Urinary bladder (tissue), 4 donors: ENCODE data around the gene SMTNL1. TPM values are rescaled to one million over a fixed set of nuclear protein-coding genes. Genes with fewer than 3 reads are reported as not detected.

Experiments
- DNase-seq: peaks from one replicate; pipeline ENCODE4 v3.0.0-alpha.2; 2015; ENCODE audit errors: extremely low spot score
- H3K27ac ChIP-seq: one replicate; pipeline ENCODE4 v1.5.1; 2013; ENCODE audit warnings: low read depth, mild to moderate bottlenecking, moderate library complexity
- H3K36me3 ChIP-seq: one replicate; pipeline ENCODE4 v1.6.1; 2013; ENCODE audit warnings: mild to moderate bottlenecking, moderate library complexity; ENCODE audit not compliant: insufficient read depth
- H3K4me1 ChIP-seq: one replicate; pipeline ENCODE4 v1.6.1; 2013; ENCODE audit warnings: mild to moderate bottlenecking, moderate library complexity; ENCODE audit not compliant: insufficient read depth
- H3K4me3 ChIP-seq: one replicate; pipeline ENCODE4 v1.5.1; 2013; ENCODE audit warnings: low read depth, low read length
- WGBS: extraction: QIAGEN DNeasy Blood & Tissue Kit; methylation state at CpG from one replicate; pipeline ENCODE4 v1.1.7; 2013; 5-methylcytosine and 5-hydroxymethylcytosine counted together
- polyA plus RNA-seq: library from polyadenylated mRNA; stranded (reverse); fragments of 200-250 nt; gene quantifications from one replicate; pipeline ENCODE4 v1.2.3, GENCODE V29; 2013
- total RNA-seq: library from RNA; depleted of rRNA; stranded (reverse); fragments of >200 nt; gene quantifications from one replicate; pipeline ENCODE4 v1.2.3, GENCODE V29; 2014
- donor health status: healthy with polysubstance abuse.
- donor health status: healthy.

SMTNL1 gene
- total and polyA plus RNA-seq, 2 donors = 0.16 TPM; not detected in 1

- 78% methylated on average over 8 of the region's 8 CpGs for WGBS
- Histone ChIP-seq H3K4me1 (no peaks in the 10 kb centered on the region), H3K36me3 (no peaks in the 10 kb centered on the region), H3K27ac (peak overlapping the region; percentile 44), H3K4me3 (no peak overlapping the region)
- no peak for DNase-seq
These were observed 36.9 kb upstream of the SMTNL1 start for GRCh38 chr11:57500515-57500914.

DNA sequence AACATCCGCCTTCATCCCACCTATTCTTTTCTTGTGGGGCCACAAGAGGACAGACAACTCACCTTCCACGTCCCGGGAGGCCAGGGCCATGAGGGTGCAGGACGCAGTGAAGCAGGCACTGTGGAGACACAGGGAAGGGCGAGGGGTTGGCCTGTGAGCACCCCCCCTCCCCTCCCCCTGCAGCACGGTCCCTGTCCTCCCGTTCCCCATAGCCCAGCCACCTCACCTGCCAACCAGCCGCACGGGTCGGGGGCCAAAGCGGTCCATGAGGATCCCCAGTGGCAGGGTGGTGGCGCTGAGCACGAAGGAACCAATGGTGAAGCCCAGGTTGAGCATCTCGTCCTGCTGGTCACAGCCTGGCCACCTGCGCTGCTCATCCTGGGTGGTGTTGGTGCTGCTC, 36.5 kb upstream of the SMTNL1 start:
- no peaks in the 10 kb centered on the region for H3K36me3 ChIP-seq
- peak overlapping the region; percentile 43 for H3K27ac ChIP-seq
- no peak overlapping the region for H3K4me3 ChIP-seq

DNA sequence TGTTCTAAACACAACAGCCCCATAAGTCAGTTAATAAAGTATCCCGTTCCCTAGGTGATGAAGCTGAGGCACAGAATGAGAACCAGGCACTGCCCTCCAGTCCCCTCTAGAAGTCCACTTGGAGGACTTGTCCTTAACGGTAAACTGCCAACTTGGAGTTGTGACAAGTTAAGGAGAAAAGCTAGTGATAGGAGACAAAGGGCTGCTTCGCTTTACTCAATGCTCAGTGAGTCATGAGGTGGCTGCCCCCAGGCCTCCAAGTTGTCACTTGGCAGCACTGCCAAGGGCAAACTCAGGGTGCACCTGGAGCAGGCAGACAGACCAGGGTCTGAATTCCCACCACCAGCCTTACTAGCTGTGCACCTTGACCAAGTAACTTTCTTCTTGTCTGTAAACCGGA, 35.4 kb upstream of the SMTNL1 start:
- Histone ChIP-seq H3K4me1 (no peaks in the 10 kb centered on the region), H3K27ac (no peak overlapping the region), H3K4me3 (no peak overlapping the region), H3K36me3 (no peaks in the 10 kb centered on the region)
- no peak for DNase-seq
- 77% methylated on average over 4 of the region's 4 CpGs for WGBS

More for the DNA sequence above, 36.5 kb upstream of the SMTNL1 start:
- 92% methylated on average over 15 of the region's 15 CpGs for WGBS
- DNase-seq = no peak
- H3K4me1 ChIP-seq = no peaks in the 10 kb centered on the region

- Histone ChIP-seq H3K27ac (no peak overlapping the region), H3K4me1 (no peaks in the 10 kb centered on the region), H3K4me3 (no peak overlapping the region), H3K36me3 (no peaks in the 10 kb centered on the region)
- no peak for DNase-seq
- 98% methylated on average over 3 of the region's 3 CpGs for WGBS
These were observed 35.0 kb upstream of the SMTNL1 start for GRCh38 chr11:57502376-57502775.

GRCh38 chr11:57502870-57503269, 34.5 kb upstream of the SMTNL1 start:
- H3K4me3 ChIP-seq = no peak overlapping the region
- H3K27ac ChIP-seq = no peak overlapping the region
- H3K4me1 ChIP-seq = no peaks in the 10 kb centered on the region
- DNase-seq = no peak
- H3K36me3 ChIP-seq = no peaks in the 10 kb centered on the region

DNA sequence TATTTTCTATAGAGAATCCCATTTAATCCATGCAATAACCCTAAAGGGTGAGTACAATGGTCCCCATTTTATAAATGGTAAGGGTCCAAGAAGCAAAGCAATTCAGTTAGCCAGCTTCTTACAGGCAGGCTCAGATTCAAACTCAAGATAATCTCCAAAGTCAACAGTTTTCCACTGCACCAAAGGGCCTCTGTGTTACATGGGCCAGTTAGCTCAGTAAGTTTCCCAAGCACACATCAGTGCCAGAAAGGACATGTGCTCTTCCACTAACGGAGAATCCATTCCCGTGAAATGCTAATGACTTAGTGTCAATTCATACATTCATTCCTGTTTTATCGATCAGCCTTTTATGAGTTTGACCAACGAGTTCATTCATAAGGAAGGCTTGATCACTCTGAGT, 32.9 kb upstream of the SMTNL1 start:
- Histone ChIP-seq H3K4me3 (no peak overlapping the region), H3K27ac (no peak overlapping the region), H3K4me1 (no peaks in the 10 kb centered on the region), H3K36me3 (no peaks in the 10 kb centered on the region)
- DNase-seq = no peak
- WGBS = 93% methylated on average over 4 of the region's 4 CpGs

- H3K4me3 ChIP-seq = no peak overlapping the region
- no peaks in the 10 kb centered on the region for H3K36me3 ChIP-seq
- 96% methylated on average over 1 of the region's 1 CpG for WGBS
- no peak overlapping the region for H3K27ac ChIP-seq
- H3K4me1 ChIP-seq = no peaks in the 10 kb centered on the region
- no peak for DNase-seq
These were observed 30.9 kb upstream of the SMTNL1 start for GRCh38 chr11:57506522-57506921.

DNA sequence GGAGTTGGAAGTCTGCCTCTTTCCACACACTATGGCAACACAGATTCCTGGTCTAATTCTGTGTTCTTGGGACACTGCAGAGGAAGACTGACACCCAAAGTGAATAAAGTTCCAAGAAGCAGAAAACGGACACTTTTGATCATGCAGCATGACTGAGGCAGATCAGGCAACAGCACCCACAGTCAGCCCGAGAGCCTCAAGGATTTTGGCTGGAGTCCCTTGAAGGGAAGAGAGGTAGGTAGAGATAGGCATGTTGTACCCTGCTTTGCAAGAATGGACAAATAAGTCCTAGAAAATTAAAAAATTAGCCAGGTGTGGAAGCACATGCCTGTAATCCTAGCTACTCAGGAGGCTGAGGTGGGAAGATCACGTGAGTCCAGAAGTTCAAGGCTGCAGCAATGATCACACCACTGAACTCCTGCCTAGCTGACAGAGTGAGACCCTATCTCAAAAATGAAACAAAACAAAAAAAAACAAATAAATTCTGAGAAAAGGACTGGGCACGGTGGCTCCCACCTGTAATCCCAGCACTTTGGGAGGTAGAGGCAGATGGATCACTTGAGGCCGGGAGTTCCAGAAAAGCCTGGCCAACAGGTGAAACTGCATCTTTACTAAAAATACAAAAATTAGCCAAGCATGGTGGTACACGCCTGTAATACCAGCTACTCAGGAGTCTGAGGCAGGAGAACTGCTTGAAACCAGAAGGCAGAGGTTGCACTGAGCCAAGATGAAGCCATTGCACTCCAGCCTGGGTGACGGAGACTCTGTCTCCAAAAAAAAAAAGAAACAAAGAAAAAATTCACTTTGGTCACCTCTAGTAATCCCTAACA, 28.8 kb upstream of the SMTNL1 start:
- Histone ChIP-seq H3K4me1 (no peaks in the 10 kb centered on the region), H3K4me3 (no peak overlapping the region), H3K27ac (no peak overlapping the region), H3K36me3 (no peaks in the 10 kb centered on the region)
- 92% methylated on average over 7 of the region's 7 CpGs for WGBS
- DNase-seq = no peak

DNA sequence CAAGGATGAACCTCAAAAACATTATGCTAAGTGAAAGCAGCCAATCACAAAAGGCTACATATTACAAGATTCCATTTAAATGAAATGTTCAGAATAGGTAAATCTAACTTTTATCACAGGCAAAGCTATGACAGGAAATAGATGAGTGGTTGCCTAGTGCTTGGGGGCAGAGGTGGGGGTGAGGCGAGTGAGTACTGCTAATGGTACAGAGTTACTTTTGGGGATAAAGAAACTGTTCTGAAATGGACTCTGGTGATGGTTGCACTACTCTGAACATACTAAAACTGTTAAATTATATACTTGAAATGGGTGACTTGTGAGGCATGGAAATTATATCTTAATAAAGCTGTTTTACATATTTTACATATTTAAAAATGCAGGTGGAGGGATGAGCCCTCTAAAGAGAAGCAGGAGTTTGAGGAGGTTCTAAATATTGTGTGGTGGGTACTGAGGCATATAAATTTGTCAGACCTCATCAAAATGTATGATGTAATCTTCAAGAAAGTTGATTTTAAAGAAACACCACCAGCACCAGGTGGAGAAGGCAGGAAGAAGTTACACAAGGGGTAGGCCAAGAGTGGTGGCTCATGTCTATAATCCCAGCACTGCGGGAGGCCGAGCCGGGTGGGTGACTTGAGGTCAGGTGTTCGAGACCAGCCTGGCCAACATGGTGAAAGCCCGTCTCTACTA, 25.5 kb upstream of the SMTNL1 start:
- DNase-seq = no peak
- Histone ChIP-seq H3K36me3 (no peaks in the 10 kb centered on the region), H3K27ac (no peak overlapping the region), H3K4me1 (no peaks in the 10 kb centered on the region), H3K4me3 (no peak overlapping the region)
- WGBS = 95% methylated on average over 6 of the region's 6 CpGs

- Histone ChIP-seq H3K4me3 (no peak overlapping the region), H3K4me1 (no peaks in the 10 kb centered on the region), H3K27ac (no peak overlapping the region), H3K36me3 (no peaks in the 10 kb centered on the region)
- WGBS = 80% methylated on average over 12 of the region's 12 CpGs
- DNase-seq = no peak
These were observed 24.5 kb upstream of the SMTNL1 start for GRCh38 chr11:57512646-57513451.

- no peak overlapping the region for H3K27ac ChIP-seq
- no peaks in the 10 kb centered on the region for H3K4me1 ChIP-seq
- no peak overlapping the region for H3K4me3 ChIP-seq
These were observed 24.0 kb upstream of the SMTNL1 start for GRCh38 chr11:57513452-57513795.

DNA sequence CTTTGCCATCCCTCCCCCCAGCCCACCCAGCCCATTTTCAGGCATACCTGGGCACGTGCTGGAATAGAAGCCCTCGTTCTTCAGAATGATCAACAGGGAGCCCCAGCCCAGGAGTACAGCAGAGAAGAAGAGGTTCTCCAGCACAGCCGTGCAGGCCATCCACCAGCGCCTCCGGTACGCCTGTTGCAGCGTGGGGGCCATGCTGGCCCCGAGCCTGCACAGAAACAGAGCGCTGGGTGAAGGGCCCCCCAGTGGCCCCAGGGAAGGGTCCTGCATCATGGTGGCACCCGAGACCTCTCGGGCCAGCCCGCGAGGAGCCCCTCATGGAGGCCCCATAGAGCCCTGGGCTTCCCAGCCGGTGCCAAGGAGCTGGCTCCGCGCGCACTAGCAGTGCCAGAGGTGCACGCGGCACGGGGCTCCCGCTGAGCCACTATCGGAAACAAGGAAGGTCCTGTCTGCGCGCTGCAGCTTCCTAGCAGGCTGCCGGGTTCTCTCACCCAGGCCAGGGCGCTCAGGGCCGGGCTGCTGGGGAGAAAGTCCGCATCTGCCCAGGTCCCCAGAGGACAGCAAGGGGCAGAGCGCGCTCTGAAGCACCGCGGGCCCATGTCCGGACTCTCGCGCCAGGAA, 23.4 kb upstream of the SMTNL1 start:
- no peak overlapping the region for H3K27ac ChIP-seq
- DNase-seq = no peak
- H3K36me3 ChIP-seq = no peaks in the 10 kb centered on the region
- WGBS = 10% methylated on average over 35 of the region's 35 CpGs
- no peaks in the 10 kb centered on the region for H3K4me1 ChIP-seq
- H3K4me3 ChIP-seq = peak overlapping the region; percentile 80

More at GRCh38 chr11:57513452-57513795, 24.0 kb upstream of the SMTNL1 start:
- WGBS = 39% methylated on average over 1 of the region's 1 CpG
- H3K36me3 ChIP-seq = no peaks in the 10 kb centered on the region
- DNase-seq = no peak

DNA sequence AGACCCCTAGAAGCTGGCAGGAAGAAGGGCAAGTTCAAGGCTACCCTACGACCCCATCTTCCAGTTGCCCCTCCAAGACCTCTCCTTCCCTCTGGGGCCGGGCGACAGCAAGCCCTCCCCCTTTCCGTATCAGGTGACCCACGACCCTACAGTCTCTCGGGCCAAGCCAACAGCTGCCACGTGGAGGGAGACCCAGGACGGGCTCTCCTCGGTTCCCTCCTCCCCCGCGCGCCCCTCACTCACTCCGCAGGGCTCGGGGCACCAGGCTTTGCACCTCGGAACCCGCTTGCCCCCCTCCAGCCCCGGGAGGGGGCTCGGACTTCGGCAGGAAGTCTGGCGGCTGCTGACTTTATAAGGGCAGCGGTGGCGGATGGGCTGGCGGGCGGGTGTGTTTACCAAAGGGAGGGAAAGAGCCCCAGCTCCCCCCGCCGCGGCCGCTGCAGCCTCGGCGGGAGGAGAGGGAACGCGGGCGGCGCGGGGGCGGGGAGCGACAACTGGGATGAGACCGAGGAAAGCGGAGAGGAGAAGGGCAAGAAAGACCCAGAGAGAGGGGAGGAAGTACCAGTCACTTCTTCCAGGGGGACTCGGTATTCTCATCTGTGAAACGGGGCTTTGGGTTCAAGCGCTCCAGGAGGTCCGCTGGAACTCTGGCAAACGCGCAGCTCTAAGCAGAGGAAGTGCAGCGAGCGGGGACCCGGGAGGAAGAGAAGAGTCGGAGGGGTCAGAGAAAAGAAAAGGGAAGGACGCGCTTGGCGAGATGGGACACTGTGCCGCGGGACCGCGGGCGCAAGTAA, 22.7 kb upstream of the SMTNL1 start:
- H3K4me3 ChIP-seq = peak overlapping the region; percentile 80
- DNase-seq = no peak
- H3K4me1 ChIP-seq = no peaks in the 10 kb centered on the region
- no peaks in the 10 kb centered on the region for H3K36me3 ChIP-seq
- WGBS = under 1% methylated on average over 57 of the region's 57 CpGs
- H3K27ac ChIP-seq = peak overlapping the region; percentile 44
